ENCODE measurements around the gene RPS6KB1.
"Not testable (repeated sequence)": the region's sequence is repeated elsewhere in the genome, so short reads cannot be mapped to it uniquely, and the experiment has no call there.

RPS6KB1 gene

GRCh38 chr17:59940697-59941096 is 47.8 kb downstream of the RPS6KB1 start:
- DNase-seq = not testable (repeated sequence)

- no peak for DNase-seq
Measured at GRCh38 chr17:59941131-59941530, 48.2 kb downstream of the RPS6KB1 start.

- not testable (repeated sequence) for DNase-seq
Measured at GRCh38 chr17:59946433-59946832, 53.5 kb downstream of the RPS6KB1 start.

GRCh38 chr17:59947310-59947709 is 54.4 kb downstream of the RPS6KB1 start:
- not testable (repeated sequence) for DNase-seq

- no peak for DNase-seq
Measured at GRCh38 chr17:59950049-59950448, 57.1 kb downstream of the RPS6KB1 start.

- DNase-seq = no peak
Measured at GRCh38 chr17:59954856-59955255, 61.9 kb downstream of the RPS6KB1 start.

GRCh38 chr17:59959574-59959973 is 66.7 kb downstream of the RPS6KB1 start:
- DNase-seq = not testable (repeated sequence)

- DNase-seq = no peak
Measured at GRCh38 chr17:59962739-59963318, 69.9 kb downstream of the RPS6KB1 start.

- DNase-seq = peak in 38 of 51 donors; percentile 8 to 84 (median 38)
Measured at GRCh38 chr17:59963738-59964481, 71.0 kb downstream of the RPS6KB1 start.

GRCh38 chr17:59964482-59965328 is 71.8 kb downstream of the RPS6KB1 start, which contains the start of gene RNFT1:
Gene RNFT1, minus strand, starts transcription at chr17:59964740. Its CDS starts 77 bp downstream, at chr17:59964663.
- DNase-seq = peak; percentile 17 to 92 (median 78)

GRCh38 chr17:59971771-59972170 is 78.8 kb downstream of the RPS6KB1 start:
- not testable (repeated sequence) for DNase-seq

- DNase-seq = no peak
Measured at GRCh38 chr17:59972778-59973177, 79.9 kb downstream of the RPS6KB1 start.

- not testable (repeated sequence) for DNase-seq
Measured at GRCh38 chr17:59973483-59973882, 80.6 kb downstream of the RPS6KB1 start.

GRCh38 chr17:59975166-59975565 is 82.2 kb downstream of the RPS6KB1 start:
- not testable (repeated sequence) for DNase-seq

GRCh38 chr17:59996608-59997007 is 103.7 kb downstream of the RPS6KB1 start:
- DNase-seq = not testable (repeated sequence)
